PC-3 (cell line): ENCODE measurements around the gene DENND2D. TPM values are rescaled to one million over a fixed set of nuclear protein-coding genes. Genes with fewer than 3 reads are reported as not detected.
A peak's percentile ranks its signal among the peaks of the same experiment; 100 is the strongest.

ENCODE experiments used
- ATAC-seq: fragments of 200-7000 bp; cut with Tn5 transposase; 2 replicates; pipeline ENCODE4 v1.9.1; 2020; ENCODE audit warnings: mild to moderate bottlenecking, moderate library complexity
- BruUV-seq: library from RNA; stranded (reverse); fragments of 400-500 nt; replicated peaks from 2 replicates; lab custom pipeline; 2021; lab: Mats Ljungman, UMichigan
- CTCF ChIA-PET: fragments of 300-600 bp; sonication (Branson Sonifier 250); formaldehyde crosslinking; loops from one replicate; lab custom pipeline; 2022; ENCODE audit warnings: antibody characterized with exemption; lab: Charles Lee
- POLR2A ChIA-PET: fragments of 300-600 bp; sonication (Branson Sonifier 250); formaldehyde crosslinking; loops from one replicate; lab custom pipeline; 2022; ENCODE audit warnings: antibody characterized with exemption; ENCODE audit not compliant: unreplicated experiment; lab: Charles Lee
- DNase-seq: peaks from one replicate; pipeline ENCODE4 v3.0.0-alpha.2; 2015
- H2AFZ ChIP-seq: fragments of 300-600 bp; sonication (generic); 2 replicates; pipeline ENCODE4 v1.6.0; 2016; ENCODE audit warnings: antibody characterized with exemption, low read length
- H3F3A ChIP-seq: fragments of 300-600 bp; sonication (generic); one replicate; pipeline ENCODE4 v1.6.0; 2017; ENCODE audit warnings: antibody characterized with exemption, low read length, control low read depth, mild to moderate bottlenecking; ENCODE audit not compliant: unreplicated experiment
- H3K27ac ChIP-seq: fragments of 300-600 bp; sonication (generic); 2 replicates; pipeline ENCODE4 v1.5.1; 2016; ENCODE audit warnings: mild to moderate bottlenecking, low read length
- H3K27me3 ChIP-seq: fragments of 300-600 bp; sonication (generic); 2 replicates; pipeline ENCODE4 v1.6.1; 2016; ENCODE audit warnings: low read length, mixed read lengths
- H3K36me3 ChIP-seq: fragments of 300-600 bp; sonication (generic); 2 replicates; pipeline ENCODE4 v1.6.1; 2016; ENCODE audit warnings: low read depth, mixed run types, low read length, mixed read lengths
- H3K4me1 ChIP-seq: fragments of 300-600 bp; sonication (generic); 2 replicates; pipeline ENCODE4 v1.5.1; 2016; ENCODE audit warnings: low read length; ENCODE audit not compliant: insufficient read depth
- H3K4me2 ChIP-seq: fragments of 300-600 bp; sonication (generic); 2 replicates; pipeline ENCODE4 v1.6.0; 2016; ENCODE audit warnings: low read length
- H3K4me3 ChIP-seq: fragments of 300-600 bp; sonication (generic); 2 replicates; pipeline ENCODE4 v1.5.1; 2016; ENCODE audit warnings: mild to moderate bottlenecking, low read length, mixed read lengths
- H3K79me2 ChIP-seq: fragments of 300-600 bp; sonication (generic); 2 replicates; pipeline ENCODE4 v1.6.1; 2017; ENCODE audit warnings: low read length, mixed read lengths
- H3K9ac ChIP-seq: fragments of 300-600 bp; sonication (generic); 2 replicates; pipeline ENCODE4 v1.6.0; 2016; ENCODE audit warnings: mild to moderate bottlenecking, low read length
- H3K9me2 ChIP-seq: fragments of 300-600 bp; sonication (generic); replicated peaks from 2 replicates; pipeline ENCODE4 v1.6.1; 2016; ENCODE audit warnings: mixed run types, low read length, mixed read lengths
- H3K9me3 ChIP-seq: fragments of 300-600 bp; sonication (generic); 2 replicates; pipeline ENCODE4 v1.6.1; 2016; ENCODE audit warnings: low read length, mixed read lengths
- H4K20me1 ChIP-seq: fragments of 300-600 bp; sonication (generic); 2 replicates; pipeline ENCODE4 v1.6.1; 2016; ENCODE audit warnings: low read length, mixed read lengths
- CTCF ChIP-seq: fragments of 300-600 bp; sonication (generic); conservative IDR thresholded peaks from 2 replicates; pipeline ENCODE4 v1.5.1; 2017; ENCODE audit warnings: antibody characterized with exemption, low read depth, mild to moderate bottlenecking, low read length
- EZH2 ChIP-seq: fragments of 300-600 bp; sonication (generic); IDR thresholded peaks from one replicate; pipeline ENCODE4 v1.6.1; 2017; ENCODE audit warnings: antibody characterized with exemption, mild to moderate bottlenecking, low read length; ENCODE audit not compliant: unreplicated experiment
- EZH2phosphoT487 ChIP-seq: fragments of 300-600 bp; sonication (generic); IDR thresholded peaks from 2 replicates; pipeline ENCODE4 v1.6.1; 2018; ENCODE audit warnings: mild to moderate bottlenecking, antibody characterized with exemption, low read length, borderline replicate concordance
- intact Hi-C: fragments of 100-400 bp; cut with micrococcal nuclease; formaldehyde crosslinking; loops from 2 replicates; pipeline ENCODE4 v1.9.0; 2023
- total RNA-seq: library from RNA; depleted of rRNA; stranded (reverse); fragments of >200 nt; gene quantifications from 2 replicates; pipeline ENCODE4 v1.2.3, GENCODE V29; 2014

Gene DENND2D
- total RNA-seq, 1 experiment from 2014 or later = 4.0 TPM

- no peaks in the 10 kb centered on the region for H3K9me2 ChIP-seq
- peak; percentile 44 for ATAC-seq
- TF ChIP-seq EZH2 = no peak
- TF ChIP-seq CTCF = no peak
- no peak for TF ChIP-seq EZH2phosphoT487
- H3F3A ChIP-seq = no peaks in the 10 kb centered on the region
- DNase-seq = no peak
- no peak overlapping the region for H3K4me3 ChIP-seq
- peak overlapping the region; percentile 31 for H3K9ac ChIP-seq
- no peaks in the 10 kb centered on the region for H3K27me3 ChIP-seq
- intact Hi-C loops = loop anchor here (5.0 kb wide), 1 partner anchor 539 kb away; no protein-coding TSS in a partner anchor
- H2AFZ ChIP-seq = peak overlapping the region; percentile 14; the same call in 1 of the 2 replicates
- ChIA-PET POLR2A (no interaction called here), CTCF (interaction anchor here (0.6 kb wide), 1 partner anchor 105 kb away, joined by 3 read pairs; no protein-coding TSS in a partner anchor)
- H4K20me1 ChIP-seq = no peaks in the 10 kb centered on the region
- H3K79me2 ChIP-seq = no peaks in the 10 kb centered on the region
- no TSS peak for BruUV-seq
- peak overlapping the region; percentile 77 for H3K4me2 ChIP-seq
- no peaks in the 10 kb centered on the region for H3K9me3 ChIP-seq
- peak overlapping the region; percentile 89 for H3K27ac ChIP-seq
- no peaks in the 10 kb centered on the region for H3K36me3 ChIP-seq
- peaks cover 26% of the 10 kb centered on the region for H3K4me1 ChIP-seq
Observed at GRCh38 chr1:111228748-111229126, 28.3 kb upstream of the DENND2D start.

GRCh38 chr1:111227851-111228747 is 27.7 kb upstream of the DENND2D start:
- Histone ChIP-seq H3K9ac (peak overlapping the region; percentile 46), H3K27ac (peak overlapping the region; percentile 89), H3K9me2 (no peaks in the 10 kb centered on the region), H3K9me3 (no peaks in the 10 kb centered on the region), H2AFZ (peak overlapping the region; percentile 63), H3K27me3 (no peaks in the 10 kb centered on the region), H3K36me3 (no peaks in the 10 kb centered on the region), H4K20me1 (no peaks in the 10 kb centered on the region), H3K79me2 (no peaks in the 10 kb centered on the region), H3F3A (no peaks in the 10 kb centered on the region), H3K4me3 (peak overlapping the region; percentile 9; the same call in 1 of the 2 replicates), H3K4me1 (peaks cover 31% of the 10 kb centered on the region), H3K4me2 (peak overlapping the region; percentile 77)
- CTCF ChIA-PET = interaction anchor here (0.6 kb wide), 1 partner anchor 106 kb away, joined by 3 read pairs; no protein-coding TSS in a partner anchor
- ATAC-seq = peak; percentile 100
- peak; percentile 91 for DNase-seq
- POLR2A ChIA-PET = interaction anchor here (0.6 kb wide), 1 partner anchor 172 kb away, joined by 5 read pairs; no protein-coding TSS in a partner anchor
- BruUV-seq = no TSS peak
- intact Hi-C loops = loop anchor here (5.0 kb wide), 1 partner anchor 539 kb away; no protein-coding TSS in a partner anchor
- TF ChIP-seq CTCF = no peak
- no peak for TF ChIP-seq EZH2phosphoT487
- TF ChIP-seq EZH2 = no peak
